Smooth muscle cell (in vitro differentiated cells): ENCODE data around the gene CTAG1A. TPM values are rescaled to one million over a fixed set of nuclear protein-coding genes. Genes with fewer than 3 reads are reported as not detected.

Source experiments
- DNase-seq: peaks from one replicate; lab custom pipeline; 2025; ENCODE audit not compliant: unreplicated experiment; lab: John Stamatoyannopoulos, UW
- H2AFZ ChIP-seq: fragments of 200-600 bp; sonication (generic); 2 replicates; pipeline ENCODE4 v1.6.0; 2016; ENCODE audit warnings: antibody characterized with exemption, low read depth, mild to moderate bottlenecking
- H3F3A ChIP-seq: fragments of 200-600 bp; sonication (generic); 2 replicates; pipeline ENCODE4 v1.6.0; 2017; ENCODE audit warnings: antibody characterized with exemption, low read depth
- H3K27ac ChIP-seq: fragments of 200-600 bp; sonication (generic); 2 replicates; pipeline ENCODE4 v1.5.1; 2016; ENCODE audit warnings: low read depth, mild to moderate bottlenecking
- H3K27me3 ChIP-seq: fragments of 200-600 bp; sonication (generic); 2 replicates; pipeline ENCODE4 v1.6.1; 2016; ENCODE audit warnings: low read depth, mild to moderate bottlenecking
- H3K36me3 ChIP-seq: fragments of 200-600 bp; sonication (generic); 2 replicates; pipeline ENCODE4 v1.5.1; 2016; ENCODE audit warnings: low read depth
- H3K4me1 ChIP-seq: fragments of 200-600 bp; sonication (generic); 2 replicates; pipeline ENCODE4 v1.5.1; 2016; ENCODE audit warnings: low read depth
- H3K4me2 ChIP-seq: fragments of 200-600 bp; sonication (generic); 2 replicates; pipeline ENCODE4 v1.6.0; 2016; ENCODE audit warnings: mild to moderate bottlenecking
- H3K4me3 ChIP-seq: fragments of 200-600 bp; sonication (generic); 2 replicates; pipeline ENCODE4 v1.5.1; 2016; ENCODE audit warnings: mild to moderate bottlenecking
- H3K79me2 ChIP-seq: fragments of 200-600 bp; sonication (generic); 2 replicates; pipeline ENCODE4 v1.6.0; 2016; ENCODE audit warnings: low read depth, mild to moderate bottlenecking
- H3K9ac ChIP-seq: fragments of 200-600 bp; sonication (generic); 2 replicates; pipeline ENCODE4 v1.6.0; 2016; ENCODE audit warnings: low read depth
- H3K9me3 ChIP-seq: fragments of 200-600 bp; sonication (generic); replicated peaks from 2 replicates; pipeline ENCODE4 v1.5.1; 2016; ENCODE audit warnings: low read depth
- H4K20me1 ChIP-seq: fragments of 200-600 bp; sonication (generic); 2 replicates; pipeline ENCODE4 v1.6.0; 2016; ENCODE audit warnings: low read depth
- WGBS: methylation state at CpG from one replicate; pipeline ENCODE4 v1.1.7; 2016; ENCODE audit warnings: low lambda C conversion rate; 5-methylcytosine and 5-hydroxymethylcytosine counted together
- polyA plus RNA-seq: library from polyadenylated mRNA; unstranded; fragments of >200 nt; fragmentation: Nextera tagmentation; extraction: Ambion mirVana; gene quantifications from 2 replicates; pipeline ENCODE4 v1.2.1, GENCODE V29; 2016
- total RNA-seq: library from RNA; depleted of rRNA; stranded (reverse); fragments of >200 nt; gene quantifications from 2 replicates; pipeline ENCODE4 v1.2.3, GENCODE V29; 2014
- TF ChIP-seq, protein P1 (sequence below): fragments of 200-600 bp; sonication (generic); IDR thresholded peaks from 2 replicates; pipeline ENCODE4 v1.5.1; 2017; ENCODE audit warnings: borderline replicate concordance, mild to moderate bottlenecking, antibody characterized with exemption; ENCODE audit not compliant: insufficient read depth, poor library complexity, severe bottlenecking

Gene CTAG1A
- total and polyA plus RNA-seq, 2 experiments from 2014 or later, result not detected

DNA sequence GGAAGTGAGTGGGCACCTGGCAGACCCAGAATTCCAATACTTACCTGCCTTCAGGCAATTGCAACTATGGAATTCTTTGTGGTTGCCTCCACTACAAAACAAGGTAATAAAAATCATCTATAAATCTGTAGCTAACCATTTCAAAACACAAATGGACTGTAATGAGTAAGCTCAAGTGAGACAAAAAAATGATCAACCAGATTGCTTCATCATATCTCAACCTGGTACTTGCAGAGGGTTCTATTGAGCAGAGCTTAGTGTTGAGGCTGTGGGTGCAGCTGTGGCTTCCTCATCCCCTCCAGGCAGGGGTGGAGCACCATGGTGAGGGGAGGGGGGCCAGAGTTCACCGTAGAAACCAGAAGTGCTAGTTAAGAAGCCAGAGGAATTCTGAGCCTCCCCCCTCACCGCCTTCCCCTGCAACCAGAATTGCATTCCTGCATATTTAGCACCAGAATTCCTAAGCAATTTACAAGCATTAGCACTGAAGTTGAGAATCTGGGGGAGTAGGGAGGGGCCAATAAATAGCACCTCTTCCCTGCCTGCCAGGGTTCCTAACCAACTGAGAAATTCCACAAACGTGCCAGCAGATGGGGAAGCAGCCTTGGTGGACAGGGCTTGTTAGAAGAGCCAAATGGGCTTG is 11.5 kb downstream of the CTAG1A start:
- Histone ChIP-seq H3K4me3 (no peak overlapping the region), H3K27me3 (no peaks in the 10 kb centered on the region), H3K27ac (no peak overlapping the region), H4K20me1 (no peaks in the 10 kb centered on the region), H3K79me2 (no peaks in the 10 kb centered on the region), H3K9me3 (no peaks in the 10 kb centered on the region), H3K9ac (no peak overlapping the region), H2AFZ (no peak overlapping the region), H3K4me2 (no peak overlapping the region), H3K36me3 (no peaks in the 10 kb centered on the region), H3F3A (no peaks in the 10 kb centered on the region), H3K4me1 (no peaks in the 10 kb centered on the region)
- DNase-seq, result no peak
- TF ChIP-seq, protein P1, sequence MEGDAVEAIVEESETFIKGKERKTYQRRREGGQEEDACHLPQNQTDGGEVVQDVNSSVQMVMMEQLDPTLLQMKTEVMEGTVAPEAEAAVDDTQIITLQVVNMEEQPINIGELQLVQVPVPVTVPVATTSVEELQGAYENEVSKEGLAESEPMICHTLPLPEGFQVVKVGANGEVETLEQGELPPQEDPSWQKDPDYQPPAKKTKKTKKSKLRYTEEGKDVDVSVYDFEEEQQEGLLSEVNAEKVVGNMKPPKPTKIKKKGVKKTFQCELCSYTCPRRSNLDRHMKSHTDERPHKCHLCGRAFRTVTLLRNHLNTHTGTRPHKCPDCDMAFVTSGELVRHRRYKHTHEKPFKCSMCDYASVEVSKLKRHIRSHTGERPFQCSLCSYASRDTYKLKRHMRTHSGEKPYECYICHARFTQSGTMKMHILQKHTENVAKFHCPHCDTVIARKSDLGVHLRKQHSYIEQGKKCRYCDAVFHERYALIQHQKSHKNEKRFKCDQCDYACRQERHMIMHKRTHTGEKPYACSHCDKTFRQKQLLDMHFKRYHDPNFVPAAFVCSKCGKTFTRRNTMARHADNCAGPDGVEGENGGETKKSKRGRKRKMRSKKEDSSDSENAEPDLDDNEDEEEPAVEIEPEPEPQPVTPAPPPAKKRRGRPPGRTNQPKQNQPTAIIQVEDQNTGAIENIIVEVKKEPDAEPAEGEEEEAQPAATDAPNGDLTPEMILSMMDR, result no peak
- 23% methylated on average over 3 of the region's 3 CpGs for WGBS

DNA sequence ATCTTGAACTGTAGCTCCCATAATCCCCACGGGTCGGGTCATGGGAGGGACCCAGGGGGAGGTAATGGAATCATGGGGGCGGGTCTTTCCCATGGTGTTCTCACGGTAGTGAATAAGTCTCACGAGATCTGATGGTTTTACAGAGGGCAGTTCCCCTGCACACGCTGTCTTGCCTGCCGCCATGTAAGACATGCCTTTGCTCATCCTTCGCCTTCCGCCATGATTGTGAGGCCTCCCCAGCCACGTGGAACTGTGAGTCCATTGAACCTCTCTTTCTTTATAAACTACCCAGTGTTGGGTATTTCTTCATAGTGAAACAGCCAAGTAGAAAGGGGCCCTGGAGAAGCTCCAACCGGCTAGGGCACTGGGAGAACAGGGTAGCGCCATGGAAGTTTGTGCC is 12.3 kb downstream of the CTAG1A start:
- Histone ChIP-seq H3K9ac (no peak overlapping the region), H3K4me3 (no peak overlapping the region), H3F3A (no peaks in the 10 kb centered on the region), H3K36me3 (no peaks in the 10 kb centered on the region), H3K27me3 (no peaks in the 10 kb centered on the region), H3K4me2 (no peak overlapping the region), H3K4me1 (no peaks in the 10 kb centered on the region), H4K20me1 (no peaks in the 10 kb centered on the region), H2AFZ (no peak overlapping the region), H3K79me2 (no peaks in the 10 kb centered on the region), H3K27ac (no peak overlapping the region), H3K9me3 (no peaks in the 10 kb centered on the region)
- DNase-seq, result no peak
- WGBS, result 84% methylated on average over 12 of the region's 12 CpGs
- TF ChIP-seq, protein P1, result no peak

DNA sequence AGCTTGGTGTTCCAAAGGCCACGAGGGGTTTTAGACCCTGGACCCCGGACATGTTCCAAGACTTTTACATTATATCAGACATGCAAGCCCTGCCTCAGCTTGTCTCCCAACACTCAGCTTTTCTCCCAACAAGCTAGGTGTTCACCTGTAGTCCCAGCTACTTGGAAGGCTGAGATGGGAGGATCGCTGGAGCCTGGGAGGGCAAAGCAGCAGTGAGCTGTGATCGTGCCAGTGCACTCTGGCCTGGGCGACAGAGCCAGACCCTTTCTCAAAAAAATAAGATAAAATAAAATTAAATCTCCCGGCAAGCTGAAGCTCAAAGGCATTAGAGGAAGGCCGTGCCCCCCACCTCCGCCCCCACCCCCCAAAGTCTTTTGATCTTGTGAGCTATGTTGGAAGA is 13.7 kb downstream of the CTAG1A start:
- H3K27me3 ChIP-seq, result no peaks in the 10 kb centered on the region
- H3K27ac ChIP-seq, result no peak overlapping the region
- 86% methylated on average over 8 of the region's 8 CpGs for WGBS
- no peaks in the 10 kb centered on the region for H3K79me2 ChIP-seq
- H3K9me3 ChIP-seq, result no peaks in the 10 kb centered on the region
- no peaks in the 10 kb centered on the region for H3K4me1 ChIP-seq
- no peak overlapping the region for H2AFZ ChIP-seq
- H3K9ac ChIP-seq, result no peak overlapping the region
- H3K36me3 ChIP-seq, result no peaks in the 10 kb centered on the region
- no peak overlapping the region for H3K4me3 ChIP-seq
- H3F3A ChIP-seq, result no peaks in the 10 kb centered on the region
- no peaks in the 10 kb centered on the region for H4K20me1 ChIP-seq
- no peak for DNase-seq
- TF ChIP-seq, protein P1, result no peak
- no peak overlapping the region for H3K4me2 ChIP-seq

DNA sequence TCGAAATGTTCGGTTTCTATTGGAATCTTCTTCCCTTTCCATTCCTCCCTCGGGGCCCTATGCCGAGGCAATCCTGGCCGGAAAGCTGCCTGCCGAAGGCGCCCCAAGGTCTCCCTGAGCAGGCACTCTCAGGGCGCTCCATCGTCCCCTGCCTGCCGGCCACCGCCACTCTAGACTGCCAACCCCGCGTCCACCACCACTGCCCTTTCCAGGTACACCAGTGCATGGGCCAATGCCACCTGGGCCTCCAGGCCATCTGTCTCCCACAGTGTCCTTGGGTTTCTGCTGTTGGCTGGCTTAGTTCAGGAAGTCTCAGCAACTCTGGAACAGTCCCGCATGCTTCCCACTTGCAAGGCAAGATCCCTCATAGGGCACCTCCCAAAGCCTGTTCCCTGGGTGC is 14.6 kb downstream of the CTAG1A start:
- Histone ChIP-seq H3K4me1 (no peaks in the 10 kb centered on the region), H3K9me3 (no peaks in the 10 kb centered on the region), H3K4me2 (no peak overlapping the region), H3K4me3 (no peak overlapping the region), H3K27me3 (no peaks in the 10 kb centered on the region), H3K27ac (no peak overlapping the region), H4K20me1 (no peaks in the 10 kb centered on the region), H3K36me3 (no peaks in the 10 kb centered on the region), H3K79me2 (no peaks in the 10 kb centered on the region), H3F3A (no peaks in the 10 kb centered on the region), H2AFZ (no peak overlapping the region), H3K9ac (no peak overlapping the region)
- no peak for DNase-seq
- 96% methylated on average over 14 of the region's 14 CpGs for WGBS
- TF ChIP-seq, protein P1, result no peak
